ENCODE measurements around the gene LARGE2.
"Not testable (repeated sequence)": the region's sequence is repeated elsewhere in the genome, so short reads cannot be mapped to it uniquely, and the experiment has no call there.

Gene LARGE2

DNA sequence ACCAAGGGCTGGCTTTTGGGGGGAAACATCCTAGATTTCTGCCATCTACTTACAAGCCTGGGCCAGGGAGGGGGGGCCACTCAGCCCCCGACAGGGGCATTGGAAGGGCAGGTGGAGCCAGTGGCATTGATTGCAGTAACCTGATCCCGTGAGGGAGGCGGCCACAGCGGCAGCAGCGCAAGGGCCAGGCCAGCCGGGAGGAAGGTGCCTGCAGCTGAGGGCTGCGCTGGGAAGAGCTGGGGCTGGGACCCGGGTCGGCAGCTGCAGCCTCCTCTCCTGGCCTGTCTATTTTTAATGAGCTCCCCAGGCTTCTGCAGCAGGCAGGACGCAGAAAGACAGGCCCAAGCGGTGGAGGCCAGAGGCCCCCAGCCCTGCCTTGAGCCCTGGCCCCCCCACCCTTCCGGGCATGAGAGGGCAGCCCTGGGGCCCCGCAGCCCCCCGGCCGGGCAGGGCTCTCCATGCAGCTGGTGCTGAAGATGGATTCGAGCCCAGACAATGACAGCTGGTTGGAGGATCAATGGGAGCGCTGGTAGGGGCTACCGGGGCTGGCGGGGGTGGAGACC, 26.0 kb upstream of the LARGE2 start:
- no peak for DNase-seq

DNA sequence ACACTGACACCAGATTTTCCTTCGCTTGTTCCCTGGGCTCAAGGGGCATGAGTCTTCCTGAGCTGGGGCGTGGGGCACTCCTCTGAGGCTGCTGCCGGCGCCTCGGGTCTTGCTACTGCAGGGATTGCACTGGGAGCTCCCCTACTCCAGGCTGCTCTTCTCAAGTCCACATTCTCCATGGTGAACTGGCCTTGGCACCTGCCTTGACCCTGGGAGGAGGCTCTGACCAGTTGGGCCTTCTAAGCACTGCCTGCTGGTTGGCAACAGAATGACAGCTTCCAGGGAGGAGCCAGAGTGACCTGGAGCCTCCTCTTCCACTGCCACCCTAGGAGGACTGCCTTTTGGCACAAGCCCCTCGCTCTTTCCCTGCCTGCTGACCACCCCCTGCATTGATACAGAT, 24.9 kb upstream of the LARGE2 start:
- no peak for DNase-seq

DNA sequence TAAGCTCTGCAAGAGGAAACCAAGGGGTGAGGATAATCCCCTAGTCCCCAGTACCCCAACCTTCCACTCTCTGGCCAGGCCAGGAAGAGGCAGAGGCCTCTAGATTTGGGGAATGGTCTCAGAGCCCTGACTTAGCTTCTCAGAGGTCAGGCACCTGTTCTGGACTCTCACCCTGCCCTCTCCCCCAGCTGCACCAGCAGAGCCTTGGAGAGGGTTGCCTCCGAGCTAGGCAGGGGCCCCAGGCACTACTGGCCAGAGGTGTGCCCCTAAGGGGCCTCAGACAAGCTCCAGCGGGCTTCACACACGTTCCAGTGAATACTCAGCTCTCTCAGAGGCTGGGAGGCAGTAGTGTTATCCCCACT, 23.4 kb upstream of the LARGE2 start:
- DNase-seq, result no peak

DNA sequence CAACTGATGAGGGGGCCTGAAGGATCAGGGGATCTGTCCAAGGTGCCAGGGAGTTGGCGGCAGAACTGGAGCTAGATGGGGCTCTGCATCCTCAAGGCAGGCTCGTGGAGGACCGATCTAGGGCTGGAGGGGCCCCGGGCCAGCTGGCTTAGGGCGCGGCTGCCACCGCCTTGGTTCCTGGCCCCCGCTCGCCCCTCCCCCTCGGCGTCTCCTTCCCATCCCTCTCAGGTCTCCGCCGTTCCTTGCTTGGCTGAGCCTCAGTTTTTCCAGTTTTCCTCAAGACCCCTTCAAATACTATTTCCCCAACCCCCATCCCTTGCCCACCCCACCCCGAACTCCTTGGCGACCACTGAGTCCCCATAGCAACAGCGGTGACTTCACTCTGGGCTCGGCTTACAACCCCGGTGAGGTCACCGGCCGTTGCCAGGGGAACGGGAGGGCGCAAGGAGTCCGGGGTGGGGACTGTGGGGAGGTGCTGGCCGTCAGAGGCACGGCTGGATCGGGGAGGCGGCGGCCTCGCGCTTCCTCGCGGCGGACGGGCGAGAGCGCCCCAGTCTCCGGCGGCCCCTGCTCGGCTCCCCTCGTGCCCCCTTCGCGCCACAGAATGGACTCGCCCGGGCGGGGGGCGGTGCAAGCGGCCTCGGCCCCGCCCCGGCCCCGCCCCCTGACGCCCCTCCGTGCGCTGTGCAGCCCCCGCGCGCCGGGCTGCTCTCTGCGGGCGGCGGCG, 22.8 kb upstream of the LARGE2 start:
- DNase-seq, result peak; percentile 72

DNA sequence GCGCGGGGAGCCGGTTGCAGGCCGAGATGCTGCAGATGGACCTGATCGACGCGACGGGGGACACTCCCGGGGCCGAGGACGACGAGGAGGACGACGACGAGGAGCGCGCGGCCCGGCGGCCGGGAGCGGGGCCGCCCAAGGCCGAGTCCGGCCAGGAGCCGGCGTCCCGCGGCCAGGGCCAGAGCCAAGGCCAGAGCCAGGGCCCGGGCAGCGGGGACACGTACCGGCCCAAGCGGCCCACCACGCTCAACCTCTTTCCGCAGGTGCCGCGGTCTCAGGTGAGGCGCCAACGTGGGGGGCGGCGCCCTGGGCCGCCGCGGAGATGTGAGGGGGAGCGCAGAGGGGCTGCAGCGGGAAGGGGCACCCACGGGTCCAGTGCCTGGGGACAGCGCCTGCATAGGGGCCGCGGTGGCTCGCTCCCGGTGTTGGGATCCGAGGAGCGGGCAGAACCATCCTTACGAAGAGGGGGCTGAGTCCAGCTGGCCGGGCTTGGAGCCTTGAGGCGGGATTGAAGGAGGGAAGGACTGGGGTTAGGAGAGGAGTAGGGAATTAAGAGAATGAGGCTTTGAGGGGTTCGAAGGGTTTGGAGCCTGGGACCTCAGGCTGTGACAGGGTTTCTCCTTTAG, 22.2 kb upstream of the LARGE2 start:
- DNase-seq, result not testable (repeated sequence)

DNA sequence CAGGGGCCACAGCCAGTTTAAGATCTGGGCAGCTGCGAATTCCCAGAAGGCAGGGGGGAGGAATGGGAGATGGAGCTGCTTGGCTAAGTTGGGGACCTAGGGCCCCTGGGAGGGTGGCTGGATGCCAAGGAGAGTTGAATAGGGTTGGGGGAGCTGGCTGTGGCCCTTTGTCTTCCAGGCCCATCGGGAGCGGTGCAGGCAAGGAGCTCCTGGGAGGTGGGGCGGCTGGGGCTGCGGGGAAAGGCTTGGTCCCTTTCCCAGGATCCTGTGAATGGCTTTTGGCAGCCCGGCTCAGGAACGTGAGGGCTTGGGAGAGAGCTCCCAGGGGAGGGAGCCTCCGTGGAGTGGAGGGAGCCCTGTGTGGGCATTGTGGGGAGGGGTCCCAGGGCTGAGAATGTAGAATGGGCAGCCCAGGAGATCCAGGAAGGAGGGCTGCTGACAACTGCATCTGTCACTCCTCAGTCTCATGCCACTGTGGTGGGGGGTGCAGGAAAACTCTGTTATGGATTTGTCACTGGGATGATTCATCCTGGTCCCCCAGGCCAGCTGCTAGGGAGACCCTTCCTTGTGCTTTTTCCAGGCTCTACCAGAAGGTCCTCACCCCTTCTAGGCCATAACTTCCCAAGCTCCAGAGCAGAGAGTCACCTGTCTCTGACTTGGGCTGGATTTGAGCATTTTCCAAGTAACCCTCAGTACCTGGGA, 21.4 kb upstream of the LARGE2 start:
- no peak for DNase-seq

DNA sequence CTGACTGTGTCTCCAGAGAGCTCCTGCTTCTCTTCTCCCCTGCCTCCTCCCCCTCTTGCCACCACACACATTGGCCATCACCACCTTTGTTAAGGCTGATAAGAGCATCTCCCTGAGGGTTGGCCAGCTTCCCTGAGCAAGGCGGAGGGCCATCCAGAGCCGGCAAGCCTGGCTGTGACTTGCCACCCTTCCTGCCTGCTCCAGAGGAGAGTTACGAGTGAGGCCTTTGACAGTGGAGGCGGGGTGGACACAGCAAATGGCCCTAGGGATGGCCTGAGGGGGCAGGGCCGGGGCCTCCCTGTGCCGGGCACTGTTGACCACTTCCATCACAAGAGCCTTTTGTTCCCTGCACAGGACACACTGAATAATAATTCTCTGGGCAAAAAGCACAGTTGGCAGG, 20.8 kb upstream of the LARGE2 start:
- DNase-seq, result no peak

DNA sequence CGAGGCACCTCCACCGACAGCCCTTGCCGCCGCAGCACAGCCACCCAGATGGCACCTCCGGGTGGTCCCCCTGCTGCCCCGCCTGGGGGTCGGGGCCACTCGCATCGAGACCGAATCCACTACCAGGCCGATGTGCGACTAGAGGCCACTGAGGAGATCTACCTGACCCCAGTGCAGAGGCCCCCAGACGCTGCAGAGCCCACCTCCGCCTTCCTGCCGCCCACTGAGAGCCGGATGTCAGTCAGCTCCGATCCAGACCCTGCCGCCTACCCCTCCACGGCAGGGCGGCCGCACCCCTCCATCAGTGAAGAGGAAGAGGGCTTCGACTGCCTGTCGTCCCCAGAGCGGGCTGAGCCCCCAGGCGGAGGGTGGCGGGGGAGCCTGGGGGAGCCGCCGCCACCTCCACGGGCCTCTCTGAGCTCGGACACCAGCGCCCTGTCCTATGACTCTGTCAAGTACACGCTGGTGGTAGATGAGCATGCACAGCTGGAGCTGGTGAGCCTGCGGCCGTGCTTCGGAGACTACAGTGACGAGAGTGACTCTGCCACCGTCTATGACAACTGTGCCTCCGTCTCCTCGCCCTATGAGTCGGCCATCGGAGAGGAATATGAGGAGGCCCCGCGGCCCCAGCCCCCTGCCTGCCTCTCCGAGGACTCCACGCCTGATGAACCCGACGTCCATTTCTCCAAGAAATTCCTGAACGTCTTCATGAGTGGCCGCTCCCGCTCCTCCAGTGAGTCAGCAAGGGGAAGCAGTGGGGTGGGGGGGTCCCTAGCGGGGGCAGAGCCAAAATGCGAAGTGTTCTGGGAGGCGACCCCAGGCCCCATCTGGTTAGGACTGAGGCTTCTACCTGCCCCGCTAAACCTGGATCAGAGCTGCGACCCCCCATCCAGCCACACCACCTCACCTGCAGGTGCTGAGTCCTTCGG, 19.7 kb upstream of the LARGE2 start:
- no peak for DNase-seq

DNA sequence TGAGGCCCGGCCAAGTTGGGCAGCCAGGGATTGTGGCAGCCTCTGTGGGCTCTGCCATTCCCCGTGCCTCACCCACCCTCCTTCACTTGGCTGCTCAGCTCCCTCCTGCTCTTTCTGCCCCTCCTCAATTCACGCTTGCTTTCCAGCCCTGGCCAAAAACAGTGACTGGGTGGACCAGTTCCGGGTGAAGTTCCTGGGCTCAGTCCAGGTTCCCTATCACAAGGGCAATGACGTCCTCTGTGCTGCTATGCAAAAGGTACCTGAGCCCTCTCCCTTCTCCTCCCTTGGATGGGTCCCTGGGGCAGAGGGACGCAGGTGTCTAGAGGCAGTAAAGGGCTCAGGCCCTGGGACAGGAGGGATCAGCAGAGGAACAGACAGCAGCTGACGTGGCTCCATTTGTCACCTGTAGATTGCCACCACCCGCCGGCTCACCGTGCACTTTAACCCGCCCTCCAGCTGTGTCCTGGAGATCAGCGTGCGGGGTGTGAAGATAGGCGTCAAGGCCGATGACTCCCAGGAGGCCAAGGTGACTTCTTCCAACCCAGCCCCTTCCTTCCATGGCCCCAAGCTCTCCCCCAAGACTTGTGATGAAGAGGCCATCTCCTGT, 18.0 kb upstream of the LARGE2 start:
- no peak for DNase-seq

DNA sequence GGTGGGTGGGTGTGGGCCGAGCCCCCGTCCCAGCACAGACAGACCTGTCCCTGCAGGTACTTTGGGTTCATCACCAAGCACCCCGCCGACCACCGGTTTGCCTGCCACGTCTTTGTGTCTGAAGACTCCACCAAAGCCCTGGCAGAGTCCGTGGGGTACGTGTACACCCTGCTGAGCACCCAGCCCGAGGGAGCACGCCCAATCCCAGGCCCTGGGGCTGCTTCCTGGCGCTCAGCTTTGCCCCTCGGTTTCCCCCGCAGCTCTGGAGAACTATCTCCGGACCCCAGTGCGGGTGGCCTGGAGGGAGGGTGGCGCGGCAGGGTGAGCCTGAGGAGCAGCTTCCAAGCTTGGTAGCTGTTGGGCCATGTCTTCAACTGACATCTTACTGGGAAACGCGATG, 17.4 kb upstream of the LARGE2 start:
- DNase-seq, result no peak

DNA sequence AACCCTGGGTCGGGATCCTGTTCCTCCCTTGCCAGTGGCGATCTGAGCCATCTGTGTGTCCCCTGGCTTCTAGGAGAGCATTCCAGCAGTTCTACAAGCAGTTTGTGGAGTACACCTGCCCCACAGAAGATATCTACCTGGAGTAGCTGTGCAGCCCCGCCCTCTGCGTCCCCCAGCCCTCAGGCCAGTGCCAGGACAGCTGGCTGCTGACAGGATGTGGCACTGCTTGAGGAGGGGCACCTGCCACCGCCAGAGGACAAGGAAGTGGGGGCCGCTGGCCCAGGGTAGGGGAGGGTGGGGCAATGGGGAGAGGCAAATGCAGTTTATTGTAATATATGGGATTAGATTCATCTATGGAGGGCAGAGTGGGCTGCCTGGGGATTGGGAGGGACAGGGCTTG, 16.9 kb upstream of the LARGE2 start:
- DNase-seq, result not testable (repeated sequence)

DNA sequence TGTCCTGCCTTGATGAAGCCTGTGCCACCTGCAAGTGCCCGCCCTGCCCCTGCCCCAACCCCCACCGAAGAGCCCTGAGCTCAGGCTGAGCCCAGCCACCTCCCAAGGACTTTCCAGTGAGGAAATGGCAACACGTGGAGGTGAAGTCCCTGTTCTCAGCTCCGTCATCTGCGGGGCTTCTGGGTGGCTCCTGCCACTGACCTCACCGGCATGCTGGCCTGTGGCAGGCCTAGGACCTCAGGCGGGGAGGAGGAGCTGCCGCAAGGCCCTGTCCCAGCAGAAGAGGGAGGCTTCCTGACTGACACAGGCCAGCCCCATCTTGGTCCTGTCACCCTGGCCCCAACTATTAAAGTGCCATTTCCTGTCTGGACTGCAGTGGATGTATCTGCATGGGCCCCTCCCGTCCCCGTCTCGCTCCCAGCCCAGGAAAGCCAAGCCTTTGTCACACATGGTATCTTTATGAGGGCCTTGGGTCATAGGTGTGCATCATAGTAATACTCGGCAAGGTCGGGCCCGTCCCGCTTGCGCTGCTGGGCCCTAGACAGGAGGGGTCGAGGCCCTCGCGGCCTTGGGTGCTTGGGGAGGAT, 16.3 kb upstream of the LARGE2 start:
- peak; percentile 61 for DNase-seq

DNA sequence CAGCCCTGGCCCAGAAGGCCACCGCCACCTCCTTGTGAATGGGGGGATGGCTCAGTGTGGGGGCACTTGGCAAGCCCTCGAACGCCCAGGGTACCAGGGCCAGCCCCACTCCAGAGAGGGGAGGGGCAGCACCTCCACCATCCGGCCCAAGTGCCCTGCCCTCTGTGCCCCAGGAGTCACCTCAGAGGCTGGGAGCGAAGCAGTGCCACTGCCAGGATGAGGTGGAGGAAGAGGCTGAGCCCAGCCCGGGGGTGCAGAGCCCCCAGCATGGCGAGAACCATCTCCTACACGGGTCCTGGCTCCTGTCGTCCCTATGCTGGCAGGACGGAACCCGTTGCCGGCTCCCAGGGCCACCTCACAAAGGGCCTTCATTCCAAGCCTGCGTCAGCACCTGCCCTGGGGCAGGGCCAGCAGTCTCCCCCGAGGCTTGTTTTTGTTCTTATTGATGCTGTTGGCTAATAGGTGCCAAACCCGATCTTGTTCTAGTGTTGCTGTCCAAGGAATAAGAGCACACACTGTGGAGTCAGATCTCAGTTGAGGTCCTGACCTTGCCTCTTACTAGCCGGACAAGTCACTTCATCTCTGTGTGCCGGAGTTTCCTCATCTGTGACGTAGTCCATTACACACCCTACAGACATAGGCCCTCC, 15.4 kb upstream of the LARGE2 start, which contains the start of gene FREY1:
FREY1 (minus strand) TSS at position 307 of the 647 bp plus-strand sequence; CDS start at position 281, 26 bp downstream.
- DNase-seq, result no peak

DNA sequence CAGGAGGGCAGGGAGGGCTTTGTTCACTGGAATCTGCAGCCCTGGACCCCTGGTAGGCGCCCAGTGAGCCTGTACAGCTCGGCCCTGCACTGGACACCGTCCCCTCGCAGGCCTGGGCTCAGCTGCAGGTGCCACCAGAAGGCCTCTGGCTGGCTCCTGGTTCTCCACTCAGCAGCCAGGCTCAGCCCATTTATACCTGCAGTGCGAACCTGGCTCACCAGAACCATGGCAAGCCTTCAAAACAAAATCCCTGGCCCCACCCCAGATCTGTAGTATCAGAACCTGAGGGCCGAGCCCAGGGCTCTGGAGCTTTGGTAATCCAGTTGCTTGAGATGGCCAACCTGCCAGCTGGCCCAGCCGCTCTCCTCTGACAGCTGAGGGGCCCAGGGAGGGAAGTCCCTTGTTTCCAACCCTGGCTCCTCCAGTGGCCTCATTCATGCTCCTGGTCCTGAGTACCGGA, 14.5 kb upstream of the LARGE2 start:
- no peak for DNase-seq

DNA sequence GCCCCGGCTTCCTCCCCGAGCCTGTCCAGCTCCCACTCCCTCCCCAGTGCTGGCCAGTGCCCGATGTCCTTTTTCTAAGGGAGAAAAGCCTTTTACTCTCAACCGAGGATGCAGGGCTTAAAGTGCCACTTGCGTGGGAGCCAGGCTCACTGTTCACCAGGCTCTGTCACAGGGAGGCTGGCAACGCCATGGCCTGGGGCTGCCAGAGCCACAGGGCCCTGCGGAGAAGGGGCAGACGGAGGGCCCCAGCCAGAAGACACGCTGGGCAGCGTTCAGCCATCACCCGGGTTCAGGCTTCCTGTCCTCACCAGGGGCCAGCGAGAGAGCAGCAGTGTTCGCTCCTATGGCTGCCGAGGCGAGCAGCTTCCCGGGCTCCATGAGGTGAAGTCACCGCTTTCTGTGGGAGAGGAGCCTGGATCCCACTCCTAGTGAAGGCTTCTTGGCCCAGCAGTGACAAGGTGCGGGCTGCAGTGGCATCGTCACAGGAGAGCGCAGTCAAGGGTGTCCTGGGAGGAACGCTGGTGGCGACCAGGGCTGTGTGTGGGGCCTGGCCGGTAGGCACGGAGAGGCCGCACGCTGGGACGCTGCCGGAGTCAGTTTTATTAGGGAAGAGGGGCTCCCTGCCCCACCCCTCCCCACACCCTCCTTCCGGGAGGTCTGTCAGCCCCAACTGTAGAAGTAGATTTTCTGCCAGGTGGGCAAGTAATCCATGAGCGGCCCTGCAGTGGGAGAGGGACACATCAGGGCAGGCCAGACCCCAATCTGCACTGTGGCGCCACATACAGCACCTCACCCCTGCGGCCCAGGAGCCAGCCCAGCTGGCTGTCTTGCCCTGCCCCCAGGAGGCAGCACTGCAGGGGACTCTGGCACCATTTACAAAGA, 12.6 kb upstream of the LARGE2 start:
- no peak for DNase-seq

DNA sequence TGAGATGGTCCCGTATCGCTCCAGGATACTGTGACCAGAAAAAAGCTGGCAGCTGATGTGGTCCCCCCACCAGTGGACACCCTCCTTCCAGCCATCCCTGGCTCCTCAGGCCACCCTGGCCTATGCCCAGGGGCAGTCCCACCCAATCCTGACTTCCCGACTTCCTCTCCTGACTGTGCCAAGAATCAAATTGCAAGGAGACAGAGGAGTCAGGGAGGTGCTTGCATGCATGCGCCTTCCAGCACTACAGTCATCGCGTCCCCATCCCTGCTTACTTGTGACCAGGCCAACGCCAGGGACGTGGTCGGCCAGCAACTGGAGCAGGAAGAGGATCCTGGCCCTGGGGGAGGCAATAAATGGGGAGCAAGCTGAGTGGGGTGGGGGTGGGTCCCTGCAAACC, 11.8 kb upstream of the LARGE2 start:
- no peak for DNase-seq

DNA sequence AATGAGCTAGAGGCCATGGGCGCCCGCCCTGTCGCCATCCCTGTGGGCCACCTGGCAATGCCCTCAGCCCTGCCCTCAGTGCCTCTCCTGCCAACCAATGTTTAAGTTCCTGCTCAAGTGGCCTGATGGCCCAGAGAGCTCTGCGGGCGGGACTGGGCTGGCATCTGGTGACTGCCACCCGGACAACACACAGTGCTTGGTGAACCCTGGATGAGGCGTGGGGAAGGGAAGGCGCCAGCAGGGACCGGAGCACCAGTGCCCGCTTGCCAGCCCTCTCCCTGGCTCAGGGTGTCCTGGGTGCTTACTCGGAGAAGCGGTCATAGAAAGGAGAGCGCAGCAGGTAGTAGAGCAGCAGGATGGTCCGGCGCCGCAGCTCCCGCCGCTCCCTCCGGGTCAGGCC, 8.9 kb upstream of the LARGE2 start:
- no peak for DNase-seq

DNA sequence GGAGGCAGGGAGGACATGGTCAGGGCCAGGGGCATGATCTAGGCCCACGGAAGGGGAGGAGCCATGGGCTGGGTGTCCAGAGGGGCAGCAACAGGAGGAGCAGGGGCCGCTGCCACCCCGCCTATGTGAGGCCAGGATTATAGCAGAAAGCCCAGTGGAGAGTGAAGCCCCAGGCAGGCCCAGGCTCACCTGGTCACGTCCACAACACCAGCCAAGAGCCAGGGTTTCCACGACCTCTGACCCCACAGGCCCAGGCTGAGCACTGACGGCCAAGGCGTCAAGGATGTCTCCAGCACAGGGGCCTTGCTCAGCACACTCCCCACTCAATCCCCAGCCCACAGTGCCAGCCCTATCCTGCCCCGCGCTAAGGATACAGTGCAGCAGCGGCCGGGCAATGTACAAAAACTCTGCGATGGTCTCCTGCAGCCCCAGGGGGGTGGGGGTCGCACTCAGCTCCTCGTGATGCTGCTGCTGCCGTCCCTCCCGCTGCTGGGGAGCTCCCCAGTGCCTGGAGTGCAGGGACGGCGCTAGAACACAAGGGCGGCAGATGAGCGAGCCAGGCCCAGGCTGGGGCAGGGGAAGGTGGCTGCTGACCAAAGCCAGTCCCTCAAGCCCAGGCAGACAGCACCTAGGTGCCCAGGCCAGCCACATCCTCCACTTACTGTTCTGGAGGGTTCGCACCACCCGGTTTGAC, 8.4 kb upstream of the LARGE2 start:
- DNase-seq, result no peak

DNA sequence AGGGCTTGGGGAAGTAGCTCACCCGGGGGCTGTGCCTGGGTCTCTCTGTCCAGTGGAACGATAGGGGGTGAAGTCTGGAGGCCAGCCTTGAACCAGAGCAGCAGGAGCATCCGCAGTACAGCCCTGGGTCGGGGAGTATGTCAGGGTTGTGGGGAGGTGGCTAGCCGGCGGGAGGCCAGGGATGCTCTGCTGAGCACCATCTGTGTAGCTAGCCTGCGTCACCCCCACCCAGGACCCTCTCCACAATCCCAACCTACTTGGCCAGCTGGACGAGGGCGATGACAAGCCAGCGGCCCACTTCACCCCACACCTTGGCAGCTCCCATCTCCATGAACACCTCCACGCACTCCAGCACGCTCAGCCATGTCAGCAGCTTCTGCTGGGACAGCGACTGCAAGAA, 7.0 kb upstream of the LARGE2 start:
- no peak for DNase-seq

DNA sequence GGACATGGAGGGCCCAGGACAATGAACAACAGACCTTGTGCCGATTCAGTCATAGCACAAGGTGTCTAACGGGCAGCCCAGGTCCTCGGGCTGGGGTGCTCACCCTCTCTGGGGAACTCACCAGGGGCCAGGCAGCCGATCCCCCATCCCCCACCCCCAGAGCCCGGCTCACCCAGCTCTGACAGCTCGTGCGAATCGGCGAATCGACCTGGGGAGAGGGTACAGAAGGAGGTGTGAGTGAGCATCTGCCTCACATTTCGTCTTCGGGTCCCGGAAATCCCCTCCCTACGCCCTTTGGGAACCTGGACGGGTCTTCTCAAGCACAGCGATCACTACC, 5.2 kb upstream of the LARGE2 start:
- DNase-seq, result no peak

Data from inflammatory macrophage treated with lipopolysaccharide for 4 hours (primary cell).